NB4 (cell line): ENCODE data around the gene COL4A2.

ENCODE experiments used
- DNase-seq: peaks from one replicate; pipeline ENCODE4 v3.0.0; 2010; ENCODE audit warnings: low read depth
- H3K4me3 ChIP-seq: one replicate; pipeline ENCODE4 v1.5.1; 2011; ENCODE audit warnings: mild to moderate bottlenecking, low read depth, low read length, moderate library complexity
- CTCF ChIP-seq: IDR thresholded peaks from one replicate; pipeline ENCODE4 v1.5.1; 2012; ENCODE audit warnings: low read depth, low read length
- MYC ChIP-seq: IDR thresholded peaks from 2 replicates; pipeline ENCODE4 v1.6.1; 2011; ENCODE audit warnings: low read depth, low read length
- POLR2A ChIP-seq: IDR thresholded peaks from 2 replicates; pipeline ENCODE4 v1.6.1; 2011; ENCODE audit warnings: mild to moderate bottlenecking; ENCODE audit not compliant: insufficient read length; ENCODE audit errors: extremely low read depth
- TF ChIP-seq, protein P1 (sequence below): IDR thresholded peaks from 2 replicates; pipeline ENCODE4 v1.6.1; 2011; ENCODE audit warnings: low read depth, low read length

Gene COL4A2

GRCh38 chr13:110503037-110503901, 196.2 kb downstream of the COL4A2 start:
- peak; percentile 98 for DNase-seq
- H3K4me3 ChIP-seq, result peak overlapping the region; percentile 72
- TF ChIP-seq MYC, result no peak; the same call in 1 of the 2 replicates
- TF ChIP-seq, protein P1, sequence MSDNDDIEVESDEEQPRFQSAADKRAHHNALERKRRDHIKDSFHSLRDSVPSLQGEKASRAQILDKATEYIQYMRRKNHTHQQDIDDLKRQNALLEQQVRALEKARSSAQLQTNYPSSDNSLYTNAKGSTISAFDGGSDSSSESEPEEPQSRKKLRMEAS, result peak; percentile 82

DNA sequence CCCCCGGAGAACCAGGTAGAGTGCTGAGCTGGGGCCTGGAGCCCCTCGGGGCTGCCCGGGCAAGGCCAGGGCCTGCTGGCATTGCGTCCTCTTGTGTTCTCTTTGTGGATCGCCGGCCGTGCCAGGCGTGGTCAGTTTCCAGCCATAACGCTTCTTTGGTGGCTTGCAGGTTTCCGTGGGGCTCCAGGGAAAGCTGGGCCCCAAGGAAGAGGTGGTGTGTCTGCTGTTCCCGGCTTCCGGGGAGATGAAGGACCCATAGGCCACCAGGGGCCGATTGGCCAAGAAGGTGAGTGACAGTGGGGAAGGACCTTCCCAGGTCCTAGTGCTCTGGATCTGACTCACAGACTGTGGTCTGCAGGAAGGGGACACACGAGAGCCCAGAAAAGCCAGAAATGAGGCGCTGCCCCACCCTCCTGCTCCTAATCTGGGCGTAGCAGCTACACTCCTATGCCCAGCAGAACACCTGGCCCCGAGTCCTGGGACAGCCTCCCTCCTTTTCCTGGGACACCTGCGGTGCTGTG, 197.0 kb downstream of the COL4A2 start:
- peak overlapping the region; percentile 72 for H3K4me3 ChIP-seq
- no peak for TF ChIP-seq CTCF
- 0 out of 2 replicates have a peak, but pooled peaks have one; percentile 7 for TF ChIP-seq MYC
- peak; percentile 65 for TF ChIP-seq POLR2A
- TF ChIP-seq, protein P1, result peak; percentile 16; the same call in 1 of the 2 replicates
- DNase-seq, result peak; percentile 94

- no peak overlapping the region for H3K4me3 ChIP-seq
- TF ChIP-seq POLR2A, result no peak
- TF ChIP-seq MYC, result no peak
- TF ChIP-seq CTCF, result no peak
- TF ChIP-seq, protein P1, result no peak
- DNase-seq, result no peak
Measured at GRCh38 chr13:110505594-110505993, 198.5 kb downstream of the COL4A2 start.

DNA sequence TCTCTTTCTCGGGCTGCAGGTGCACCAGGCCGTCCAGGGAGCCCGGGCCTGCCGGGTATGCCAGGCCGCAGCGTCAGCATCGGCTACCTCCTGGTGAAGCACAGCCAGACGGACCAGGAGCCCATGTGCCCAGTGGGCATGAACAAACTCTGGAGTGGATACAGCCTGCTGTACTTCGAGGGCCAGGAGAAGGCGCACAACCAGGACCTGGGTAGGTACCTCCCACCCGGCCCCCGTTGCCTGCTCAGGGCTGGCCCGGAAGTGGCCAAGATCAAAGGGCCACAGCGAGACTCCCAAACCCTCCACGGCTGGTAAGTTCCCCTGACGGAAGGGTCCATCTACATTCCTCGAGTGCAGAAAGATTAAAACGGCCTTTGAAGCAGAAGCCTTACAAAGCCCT, 199.3 kb downstream of the COL4A2 start:
- TF ChIP-seq MYC, result no peak
- TF ChIP-seq CTCF, result no peak
- TF ChIP-seq POLR2A, result no peak
- TF ChIP-seq, protein P1, result no peak
- DNase-seq, result no peak
- no peak overlapping the region for H3K4me3 ChIP-seq

DNA sequence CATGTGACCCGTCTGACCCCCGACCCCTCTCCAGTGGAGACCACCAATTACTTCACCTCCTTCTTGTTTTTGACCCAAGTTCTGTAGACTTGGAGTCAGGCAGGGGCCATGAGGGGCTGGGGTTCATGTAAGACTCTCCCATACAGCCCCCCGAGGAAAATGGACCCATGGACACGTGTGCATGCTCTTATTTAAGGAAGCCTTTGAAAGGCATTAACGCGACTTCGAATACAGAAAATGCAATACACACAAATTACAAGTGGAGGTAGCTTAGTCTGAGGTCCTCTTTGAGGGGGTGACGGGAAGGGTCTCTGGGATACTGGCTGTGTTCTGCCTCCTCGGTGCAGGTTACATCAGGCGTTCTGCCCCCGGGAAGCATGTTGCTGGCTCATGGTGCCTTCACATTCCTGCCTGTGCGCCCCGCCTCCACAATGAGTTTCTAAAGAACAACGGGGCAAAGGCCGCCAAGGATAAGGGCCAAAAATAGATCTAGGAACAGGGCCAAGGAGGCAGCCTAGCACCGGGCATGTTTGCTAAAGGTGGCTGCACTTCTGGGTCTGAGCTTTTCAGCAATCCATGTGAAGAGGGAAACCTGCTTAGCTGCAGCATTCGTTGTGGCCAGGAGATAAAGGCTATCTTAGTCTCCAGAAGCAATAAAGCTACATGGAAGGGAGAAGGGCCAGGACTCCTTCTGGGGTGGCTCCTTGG, 199.9 kb downstream of the COL4A2 start:
- DNase-seq, result no peak
- TF ChIP-seq POLR2A, result no peak
- TF ChIP-seq, protein P1, result no peak
- TF ChIP-seq CTCF, result no peak
- TF ChIP-seq MYC, result no peak
- no peak overlapping the region for H3K4me3 ChIP-seq
